HG03135 (cell line): ENCODE data around the gene SMPD4.
"Not testable (repeated sequence)": the region's sequence is repeated elsewhere in the genome, so short reads cannot be mapped to it uniquely, and the experiment has no call there.

Experiments used
- ATAC-seq: cut with Tn5 transposase; IDR thresholded peaks from one replicate; pipeline ENCODE4 v1.9.1; 2021; ENCODE audit warnings: mild to moderate bottlenecking, moderate library complexity; ENCODE audit not compliant: unreplicated experiment

The SMPD4 gene

DNA sequence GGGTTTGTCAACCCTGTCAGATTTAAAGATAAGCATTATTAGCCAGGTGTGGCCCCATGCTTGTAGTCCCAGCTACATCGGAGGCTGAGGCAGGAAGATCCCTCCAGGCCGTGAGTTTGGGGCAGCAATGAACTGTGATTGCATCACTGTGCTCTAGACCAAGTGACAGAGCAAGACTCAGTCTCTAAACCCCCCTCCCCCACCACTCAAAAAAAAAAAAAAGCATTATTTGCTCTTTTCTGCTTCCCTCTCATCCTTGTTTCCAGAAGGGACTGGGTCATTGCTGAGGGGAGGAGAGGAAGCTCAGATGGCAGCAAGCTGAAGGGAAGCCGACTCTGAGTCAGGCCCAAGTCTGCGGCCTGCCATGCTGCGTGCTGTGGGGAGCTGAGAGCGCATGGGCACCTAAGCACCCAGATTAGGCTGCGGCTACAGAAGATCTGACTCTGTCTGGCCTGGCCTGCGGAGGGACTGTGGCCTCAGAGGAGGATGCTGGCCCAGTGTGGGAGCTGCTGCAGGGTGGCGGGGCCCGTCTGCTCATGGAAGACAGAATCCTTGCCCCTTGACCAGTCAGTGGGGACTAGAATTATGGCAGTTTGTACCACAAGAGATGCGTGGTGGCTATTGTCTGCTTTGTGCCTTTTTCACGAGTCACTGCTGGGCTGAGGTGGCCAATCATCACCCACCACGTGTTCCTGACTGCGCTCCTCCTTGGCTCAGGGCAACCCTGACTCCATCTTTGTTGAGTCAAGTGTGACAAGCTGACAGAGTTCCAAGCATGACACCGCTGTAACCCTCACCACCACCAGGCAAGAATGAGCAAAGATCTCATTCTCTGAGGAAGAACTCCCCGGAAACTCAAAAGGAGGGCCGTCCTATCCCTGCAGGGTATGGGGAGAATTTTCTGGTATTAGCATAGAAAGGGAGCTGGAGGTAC, 6.7 kb upstream of the SMPD4 start:
- ATAC-seq, result not testable (repeated sequence)

DNA sequence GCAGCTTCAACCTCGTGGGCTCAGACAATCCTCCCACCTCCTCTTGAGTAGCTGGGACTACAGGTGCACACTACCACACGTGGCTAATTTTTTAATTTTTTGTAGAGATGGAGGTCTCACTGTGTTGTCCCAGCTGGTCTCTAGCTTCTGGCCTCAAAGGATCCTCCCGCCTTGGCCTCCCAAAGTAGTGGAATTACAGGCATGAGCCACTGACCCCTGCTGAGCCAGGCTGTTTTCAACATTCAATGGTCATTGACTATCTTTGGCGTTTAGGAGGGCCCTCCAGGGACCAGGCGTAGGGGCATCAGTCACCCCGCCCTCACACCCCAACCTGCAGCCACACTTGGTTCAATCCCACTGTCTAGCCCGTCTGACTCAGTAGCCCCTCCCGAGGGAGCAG, 5.9 kb upstream of the SMPD4 start:
- ATAC-seq, result no peak

GRCh38 chr2:130186391-130186790, 5.0 kb upstream of the SMPD4 start:
- ATAC-seq, result no peak

- no peak for ATAC-seq
Measured at GRCh38 chr2:130185896-130186295, 4.5 kb upstream of the SMPD4 start.

DNA sequence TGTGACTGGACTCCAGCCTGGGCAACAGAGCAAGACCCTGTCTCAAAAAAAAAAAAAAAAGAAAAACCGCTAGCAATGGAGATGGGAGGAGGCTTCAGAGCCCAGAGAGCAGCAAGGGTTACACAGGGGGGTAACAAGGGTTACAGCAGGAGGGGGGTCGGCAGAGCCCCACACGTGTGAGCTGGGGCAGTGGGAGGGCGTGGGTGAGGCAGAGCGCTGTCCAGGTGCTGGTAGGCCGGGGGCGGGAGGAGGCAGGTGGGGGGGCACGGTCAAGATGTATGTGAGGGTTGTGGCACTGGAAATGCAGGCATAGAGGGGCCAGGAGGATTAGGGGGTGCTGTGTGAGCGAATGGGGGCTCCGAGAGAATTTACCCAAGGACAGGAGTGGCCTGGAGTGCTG, 4.0 kb upstream of the SMPD4 start:
- ATAC-seq, result no peak

GRCh38 chr2:130183512-130184373, 2.3 kb upstream of the SMPD4 start:
- no peak for ATAC-seq

DNA sequence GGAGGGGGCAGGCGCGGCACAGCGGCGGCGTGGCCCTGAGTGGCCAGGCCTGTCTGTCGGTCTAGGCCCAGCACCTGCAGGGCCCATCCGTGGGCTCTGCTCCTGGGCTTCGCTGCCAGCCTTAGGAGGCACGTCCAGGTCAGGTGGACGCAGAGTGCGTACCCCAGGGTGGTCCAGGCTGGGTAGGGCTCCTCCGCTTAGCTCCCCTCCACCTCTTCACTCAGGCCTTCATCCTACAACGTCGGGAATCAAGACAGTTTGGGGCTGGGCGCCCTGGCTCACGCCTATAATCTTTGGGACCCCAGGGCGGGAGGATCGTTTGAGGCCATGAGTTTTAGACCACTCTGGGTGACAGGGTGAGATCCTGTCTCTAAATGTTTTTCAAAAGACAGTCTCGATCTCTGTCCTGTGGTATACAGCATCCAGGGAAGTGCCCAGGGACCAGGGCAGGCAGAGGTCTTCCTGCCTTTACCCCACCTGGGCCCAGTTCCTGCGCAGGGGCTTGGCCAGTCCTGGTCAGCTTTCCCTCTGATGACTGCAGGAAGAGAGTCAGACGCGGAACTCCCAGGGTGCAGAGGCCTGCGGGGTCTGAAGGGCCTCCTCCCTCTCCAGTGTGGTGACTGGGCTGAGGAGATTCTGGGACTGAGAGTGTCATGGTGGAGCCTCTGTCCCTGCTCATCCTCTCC, 1.6 kb upstream of the SMPD4 start:
- ATAC-seq, result peak; percentile 23

GRCh38 chr2:130181880-130182682, 679 bp upstream of the SMPD4 start, which contains the start of gene MZT2B:
TSS of gene MZT2B (plus strand) at chr2:130182262. CDS start at chr2:130182283, 21 bp downstream.
- ATAC-seq, result peak; percentile 82

DNA sequence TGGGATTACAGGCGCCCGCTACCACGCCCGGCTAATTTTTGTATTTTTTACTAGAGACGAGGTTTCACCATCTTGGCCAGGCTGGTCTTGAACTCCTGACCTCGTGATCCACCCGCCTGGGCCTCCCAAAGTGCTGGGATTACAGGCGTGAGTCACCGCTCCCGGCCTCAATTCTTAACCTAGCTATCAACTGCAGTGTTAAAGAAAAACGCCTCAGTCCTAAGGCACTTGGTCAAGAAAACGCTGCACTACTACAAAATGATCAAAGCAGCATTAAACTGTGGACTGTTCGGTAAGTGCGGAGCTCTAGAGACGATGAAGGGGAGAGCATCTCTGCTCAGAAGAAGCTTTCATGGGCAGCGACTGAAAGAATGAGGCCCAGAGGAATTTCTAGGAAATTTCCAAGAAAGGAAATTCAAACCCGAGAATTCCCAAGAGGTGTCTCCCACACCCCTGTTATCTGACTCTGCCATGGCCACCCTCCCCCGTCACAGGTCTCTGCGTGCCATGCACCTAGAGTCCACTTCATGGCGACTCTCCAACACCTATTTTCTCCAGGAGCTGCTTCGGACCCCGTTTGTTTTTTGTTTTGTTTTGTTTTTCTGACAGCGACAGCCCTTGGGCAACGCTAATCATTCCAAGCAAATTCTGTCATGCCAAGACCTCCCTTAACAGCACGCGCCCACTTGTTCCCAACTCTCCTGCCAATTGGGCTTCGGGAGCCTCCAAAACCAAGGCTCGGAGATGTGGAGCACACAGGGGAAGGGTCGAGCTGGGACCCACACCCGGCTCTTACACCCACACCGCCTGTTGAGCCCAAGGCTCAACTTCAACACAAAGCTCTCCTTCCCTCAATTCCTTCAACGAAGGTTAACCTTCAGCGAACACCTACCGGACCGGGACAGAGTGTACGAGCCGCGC, 738 bp downstream of the SMPD4 start:
- not testable (repeated sequence) for ATAC-seq

DNA sequence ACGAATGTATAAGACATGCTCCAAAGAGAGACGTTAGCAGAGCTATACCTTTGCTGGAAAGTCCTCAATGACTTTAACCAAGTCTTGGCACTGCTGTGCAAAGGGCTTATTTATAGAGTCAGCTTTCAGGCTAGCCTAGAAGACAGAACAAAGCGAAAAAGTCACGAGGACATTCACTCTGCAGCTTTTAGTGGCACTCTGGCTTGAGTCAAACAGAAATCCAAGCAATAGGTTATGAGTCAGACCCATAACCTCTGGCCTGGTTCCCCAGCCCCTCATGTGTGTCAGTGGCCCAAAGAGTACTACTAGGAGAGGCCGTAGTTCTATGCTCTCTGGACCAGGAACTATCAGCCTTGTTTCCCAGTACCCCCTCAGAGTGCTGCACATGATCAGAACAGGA, 6.5 kb downstream of the SMPD4 start:
- ATAC-seq, result not testable (repeated sequence)

- no peak for ATAC-seq
Measured at GRCh38 chr2:130169896-130170295, 11.5 kb downstream of the SMPD4 start.

- ATAC-seq, result not testable (repeated sequence)
Measured at GRCh38 chr2:130169163-130169562, 12.2 kb downstream of the SMPD4 start.

GRCh38 chr2:130166611-130167010, 14.8 kb downstream of the SMPD4 start:
- ATAC-seq, result not testable (repeated sequence)

- no peak for ATAC-seq
Measured at GRCh38 chr2:130165293-130166016, 15.9 kb downstream of the SMPD4 start.

DNA sequence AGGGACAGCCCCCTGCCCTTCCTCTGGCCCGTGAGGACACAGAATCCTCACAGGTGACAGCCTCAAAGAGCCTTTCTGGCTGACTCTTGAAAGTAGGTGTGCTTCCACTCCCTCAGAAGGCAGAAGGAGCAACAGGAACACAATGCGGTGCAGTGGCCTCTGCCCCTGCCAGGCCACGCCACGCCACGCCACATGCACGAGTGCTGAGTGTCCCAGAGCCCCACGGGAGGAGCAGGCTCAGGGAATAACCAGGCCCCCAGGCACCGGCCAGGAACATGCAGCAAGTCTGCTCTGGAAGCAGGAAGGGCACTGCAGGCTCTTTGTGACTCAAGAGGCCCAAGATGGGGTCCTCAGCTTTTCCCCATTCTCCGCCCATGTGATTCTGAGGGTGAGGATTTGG, 18.4 kb downstream of the SMPD4 start:
- ATAC-seq, result no peak

DNA sequence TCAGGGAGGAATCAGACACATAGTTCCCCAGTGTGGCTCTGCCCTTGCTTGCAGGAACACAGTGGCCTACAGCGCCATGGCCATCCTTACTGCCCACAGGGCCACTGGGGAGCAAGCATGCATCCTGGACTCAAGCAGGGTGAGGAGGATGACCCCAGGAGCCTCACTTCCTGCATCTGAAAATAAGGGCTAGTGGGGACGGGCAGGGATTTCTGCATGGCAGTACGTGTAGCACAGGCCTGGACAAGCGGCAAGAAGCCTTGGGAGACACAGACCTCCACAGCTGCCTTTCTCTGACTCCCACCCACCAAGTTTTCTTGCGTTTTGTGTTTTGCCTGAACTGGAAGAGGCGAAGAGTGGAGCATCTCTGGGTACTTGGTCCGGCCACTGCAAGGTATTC, 18.9 kb downstream of the SMPD4 start:
- not testable (repeated sequence) for ATAC-seq

- not testable (repeated sequence) for ATAC-seq
Measured at GRCh38 chr2:130160838-130161705, 20.3 kb downstream of the SMPD4 start.
